Measurements from ENCODE around the gene ZNF593. TPM values are rescaled to one million over a fixed set of nuclear protein-coding genes. Genes with fewer than 3 reads are reported as not detected.
A peak's percentile ranks its signal among the peaks of the same experiment; 100 is the strongest.

ZNF593 gene
- total RNA-seq, 2 experiments from 2014 or later = 40.9 to 41.1 TPM

- no peaks in the 10 kb centered on the region for H3K36me3 Mint-ChIP-seq (ENCODE audit: low read depth)
- POLR2A ChIA-PET = no interaction called here
- no peak for TF ChIP-seq CTCF (IDR thresholded peaks at IDR 0.05)
- no peak overlapping the region for H3K27ac Mint-ChIP-seq
- H3K27me3 Mint-ChIP-seq = no peaks in the 10 kb centered on the region
- DNase-seq = no peak
- H3K4me1 Mint-ChIP-seq (ENCODE audit: low read depth) = peaks cover 6% of the 10 kb centered on the region
- no peak for ATAC-seq
- no peak overlapping the region for H3K4me3 Mint-ChIP-seq
- CTCF ChIA-PET = interaction anchor here (1.0 to 3.0 kb wide), 4 partner anchors 10 to 229 kb away, joined by 3 to 10 read pairs (median 6); partner anchors contain the start of gene CEP85
- no peaks in the 10 kb centered on the region for H3K9me3 Mint-ChIP-seq
- intact Hi-C loops (cut with micrococcal nuclease) = no loop called here
These were observed 18.8 kb downstream of the ZNF593 start for GRCh38 chr1:26188477-26188876.

GRCh38 chr1:26189331-26189730, 19.6 kb downstream of the ZNF593 start:
- ChIA-PET POLR2A (interaction anchor here (0.5 to 0.8 kb wide), 3 partner anchors 9 to 246 kb away, joined by 3 read pairs; no protein-coding TSS in a partner anchor), CTCF (interaction anchor here (1.0 to 3.0 kb wide), 5 partner anchors 11 to 228 kb away, joined by 3 to 10 read pairs (median 4); no protein-coding TSS in a partner anchor)
- intact Hi-C loops (cut with micrococcal nuclease) = no loop called here
- Mint-ChIP-seq H3K9me3 (no peaks in the 10 kb centered on the region), H3K4me1 (ENCODE audit: low read depth) (peaks cover 6% of the 10 kb centered on the region), H3K27me3 (no peaks in the 10 kb centered on the region), H3K36me3 (ENCODE audit: low read depth) (no peaks in the 10 kb centered on the region), H3K27ac (no peak overlapping the region), H3K4me3 (no peak overlapping the region)
- no peak for ATAC-seq
- no peak for TF ChIP-seq CTCF (IDR thresholded peaks at IDR 0.05)
- no peak for DNase-seq

- no peaks in the 10 kb centered on the region for H3K36me3 Mint-ChIP-seq (ENCODE audit: low read depth)
- POLR2A ChIA-PET = interaction anchor here (0.7 kb wide), 1 partner anchor 14 kb away, joined by 3 read pairs; no protein-coding TSS in a partner anchor
- CTCF ChIA-PET = interaction anchor here (1.0 to 3.0 kb wide), 6 partner anchors 14 to 227 kb away, joined by 3 to 10 read pairs (median 4); partner anchors contain the start of gene ZNF593
- no peak overlapping the region for H3K27ac Mint-ChIP-seq
- intact Hi-C loops (cut with micrococcal nuclease) = no loop called here
- H3K9me3 Mint-ChIP-seq = no peaks in the 10 kb centered on the region
- no peak for DNase-seq
- H3K4me3 Mint-ChIP-seq = no peak overlapping the region
- H3K27me3 Mint-ChIP-seq = no peaks in the 10 kb centered on the region
- peaks cover 6% of the 10 kb centered on the region for H3K4me1 Mint-ChIP-seq (ENCODE audit: low read depth)
- no peak for TF ChIP-seq CTCF (IDR thresholded peaks at IDR 0.05)
- ATAC-seq = no peak
These were observed 20.1 kb downstream of the ZNF593 start for GRCh38 chr1:26189751-26190275.

GRCh38 chr1:26190373-26190987, 20.8 kb downstream of the ZNF593 start, which contains the start of gene CATSPER4:
Gene CATSPER4 (plus strand): TSS chr1:26190602. CDS start chr1:26190628, 26 bp downstream.
- intact Hi-C loops (cut with micrococcal nuclease) = no loop called here
- DNase-seq = no peak
- no peaks in the 10 kb centered on the region for H3K9me3 Mint-ChIP-seq
- ChIA-PET CTCF (interaction anchor here (1.0 to 3.0 kb wide), 4 partner anchors 13 to 227 kb away, joined by 3 to 10 read pairs (median 6); partner anchors contain the start of genes CEP85 and ZNF593), POLR2A (no interaction called here)
- no peaks in the 10 kb centered on the region for H3K27me3 Mint-ChIP-seq
- H3K4me1 Mint-ChIP-seq (ENCODE audit: low read depth) = peaks cover 6% of the 10 kb centered on the region
- no peak for TF ChIP-seq CTCF (IDR thresholded peaks at IDR 0.05)
- no peak within 1 kb of the TSS for H3K4me3 Mint-ChIP-seq
- no peaks in the 10 kb centered on the region for H3K36me3 Mint-ChIP-seq (ENCODE audit: low read depth)
- H3K27ac Mint-ChIP-seq = peak within 1 kb of the TSS; percentile 19
- no peak for ATAC-seq

GRCh38 chr1:26191739-26192138, 22.0 kb downstream of the ZNF593 start:
- no peak overlapping the region for H3K4me3 Mint-ChIP-seq

More at GRCh38 chr1:26191739-26192138, 22.0 kb downstream of the ZNF593 start:
- DNase-seq (peak; percentile 38), ATAC-seq (peak; percentile 83)
- TF ChIP-seq CTCF (IDR thresholded peaks at IDR 0.05) = no peak
- Mint-ChIP-seq H3K27me3 (no peaks in the 10 kb centered on the region), H3K27ac (peak overlapping the region; percentile 6), H3K36me3 (ENCODE audit: low read depth) (no peaks in the 10 kb centered on the region), H3K4me1 (ENCODE audit: low read depth) (peaks cover 6% of the 10 kb centered on the region), H3K9me3 (no peaks in the 10 kb centered on the region)
- POLR2A ChIA-PET = no interaction called here
- CTCF ChIA-PET = interaction anchor here (1.6 kb wide), 1 partner anchor 42 kb away, joined by 8 read pairs; the partner anchor contains the start of gene CEP85
- intact Hi-C loops (cut with micrococcal nuclease) = no loop called here

Measured in activated CD8-positive, alpha-beta T cell treated with anti-CD3 and anti-CD28 coated beads for 36 hours (primary cell).